Caco-2 (cell line): ENCODE results near the gene NTHL1. TPM values are rescaled to one million over a fixed set of nuclear protein-coding genes. Genes with fewer than 3 reads are reported as not detected.

Experiments
- BruUV-seq: library from RNA; stranded (reverse); fragments of 400-500 nt; replicated peaks from 2 replicates; lab custom pipeline; 2021; lab: Mats Ljungman, UMichigan
- CTCF ChIA-PET: fragments of 300-600 bp; sonication (Branson Sonifier 250); formaldehyde crosslinking; loops from one replicate; lab custom pipeline; 2022; ENCODE audit warnings: antibody characterized with exemption; lab: Charles Lee
- POLR2A ChIA-PET: fragments of 300-600 bp; sonication (Branson Sonifier 250); formaldehyde crosslinking; loops from one replicate; lab custom pipeline; 2022; ENCODE audit warnings: antibody characterized with exemption; lab: Charles Lee
- DNase-seq, 2 experiments: peaks; one replicate each; pipeline versions ENCODE4 v3.0.0 to v3.0.0-alpha.2; 2020 to 2022
- H3K27me3 ChIP-seq: replicated peaks from 2 replicates; pipeline ENCODE4 v1.6.0; 2011; ENCODE audit warnings: low read length; ENCODE audit not compliant: control insufficient read depth, insufficient read depth
- H3K36me3 ChIP-seq: 2 replicates; pipeline ENCODE4 v1.5.1; 2011; ENCODE audit warnings: low read length; ENCODE audit not compliant: control insufficient read depth, insufficient read depth
- H3K4me1 ChIP-seq: fragments of 250-450 bp; sonication (Bioruptor Pico); 2 replicates; pipeline ENCODE4 v1.5.1; 2020; ENCODE audit warnings: mild to moderate bottlenecking
- H3K4me3 ChIP-seq: 2 replicates; pipeline ENCODE4 v1.5.1; 2011; ENCODE audit warnings: low read depth, mild to moderate bottlenecking, control low read depth, low read length
- H3K9me3 ChIP-seq: fragments of 250-450 bp; sonication (Bioruptor Pico); 2 replicates; pipeline ENCODE4 v1.5.1; 2020; ENCODE audit warnings: mild to moderate bottlenecking, moderate library complexity
- H3K27ac Mint-ChIP-seq: one replicate; pipeline ENCODE4 v1.8.0; 2022; ENCODE audit warnings: mixed read lengths; ENCODE audit not compliant: unreplicated experiment
- H3K27me3 Mint-ChIP-seq: one replicate; pipeline ENCODE4 v1.8.0; 2022; ENCODE audit warnings: mixed read lengths; ENCODE audit not compliant: insufficient read depth, unreplicated experiment
- H3K36me3 Mint-ChIP-seq: one replicate; pipeline ENCODE4 v1.8.0; 2022; ENCODE audit warnings: mild to moderate bottlenecking, mixed read lengths; ENCODE audit not compliant: insufficient read depth, unreplicated experiment
- H3K4me1 Mint-ChIP-seq: one replicate; pipeline ENCODE4 v1.8.0; 2022; ENCODE audit warnings: low read depth, mixed read lengths; ENCODE audit not compliant: unreplicated experiment
- H3K4me3 Mint-ChIP-seq: one replicate; pipeline ENCODE4 v1.8.0; 2022; ENCODE audit warnings: mild to moderate bottlenecking, moderate library complexity, mixed read lengths; ENCODE audit not compliant: unreplicated experiment
- H3K9me3 Mint-ChIP-seq: one replicate; pipeline ENCODE4 v1.8.0; 2022; ENCODE audit warnings: mixed read lengths; ENCODE audit not compliant: unreplicated experiment
- intact Hi-C: fragments of 100-400 bp; cut with micrococcal nuclease; formaldehyde crosslinking; loops from one replicate; pipeline ENCODE4 v1.10.0; 2022; ENCODE audit not compliant: unreplicated experiment
- total RNA-seq: library from RNA; stranded (reverse); gene quantifications from 2 replicates; pipeline ENCODE4 v1.2.3, GENCODE V29; 2022
- TF ChIP-seq, protein P1 (sequence below), 2 experiments: fragments of 200-600 bp in 1 of 2; IDR thresholded peaks; 1 replicate in 1 of 2; 2 replicates in 1 of 2; pipeline versions ENCODE4 v1.5.1 to v1.8.0; 2011 to 2022; ENCODE audit warnings: antibody characterized with exemption in 1 of 2, control low read depth in 1 of 2, inconsistent platforms in 1 of 2, low read depth in 1 of 2, low read length in 1 of 2, mild to moderate bottlenecking in 1 of 2, moderate library complexity in 1 of 2; ENCODE audit not compliant: insufficient read depth in 1 of 2, severe bottlenecking in 1 of 2, unreplicated experiment in 1 of 2

Gene NTHL1
- total RNA-seq, 1 experiment from 2014 or later, result 38.6 TPM

DNA sequence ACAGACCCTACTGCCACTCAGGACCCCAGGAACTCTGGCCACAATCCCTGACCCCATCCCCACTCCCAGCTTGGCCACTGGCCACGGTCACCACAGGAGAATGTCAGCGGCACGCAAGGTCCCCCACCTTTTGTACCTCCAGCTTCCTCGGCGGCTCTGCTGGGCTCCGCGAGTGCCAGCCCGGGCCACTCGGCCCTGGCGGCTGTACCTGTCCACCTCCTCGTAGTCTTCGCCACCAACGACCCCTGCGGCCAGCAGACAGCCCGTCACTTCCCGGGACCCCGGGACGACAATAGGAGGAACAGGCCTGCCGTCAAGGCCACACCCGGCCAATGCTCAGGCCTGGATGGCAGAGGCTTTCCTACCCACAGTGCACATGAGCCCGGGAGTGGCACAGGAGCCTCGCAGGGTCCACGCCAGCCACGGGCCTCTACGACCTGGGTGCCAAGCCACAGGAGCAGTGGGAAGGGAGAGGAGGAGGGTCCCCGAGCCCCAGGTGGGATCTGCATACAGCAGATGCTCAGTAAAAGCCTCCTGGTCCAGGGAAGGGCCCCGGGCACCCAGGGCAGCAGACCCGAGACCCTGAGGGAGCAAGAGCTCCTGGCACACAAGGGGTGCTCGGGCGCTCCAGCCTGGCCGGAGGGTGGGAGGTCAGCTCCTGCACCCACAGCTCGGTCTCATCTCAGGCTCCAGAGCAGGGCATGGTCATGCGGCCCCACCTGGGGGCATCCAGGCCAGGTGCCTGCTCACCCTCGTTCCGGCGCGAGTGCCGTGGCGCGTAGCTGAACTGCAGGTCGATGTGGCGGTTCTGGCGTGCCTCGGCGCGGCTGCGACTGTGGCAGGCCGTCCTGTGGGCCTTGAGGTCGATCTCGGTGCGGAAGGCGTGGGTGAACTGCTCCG is 45.9 kb downstream of the NTHL1 start:
- POLR2A ChIA-PET, result interaction anchor here (0.5 kb wide), 1 partner anchor 234 kb away, joined by 9 read pairs; no protein-coding TSS in a partner anchor
- no peak for DNase-seq
- peaks cover 59% of the 10 kb centered on the region for H3K36me3 Mint-ChIP-seq
- Histone ChIP-seq H3K4me3 (no peak overlapping the region), H3K9me3 (no peaks in the 10 kb centered on the region), H3K27me3 (no peaks in the 10 kb centered on the region), H3K4me1 (no peaks in the 10 kb centered on the region), H3K36me3 (peaks cover 2% of the 10 kb centered on the region)
- no peak overlapping the region for H3K4me3 Mint-ChIP-seq
- no TSS peak for BruUV-seq
- TF ChIP-seq, protein P1, sequence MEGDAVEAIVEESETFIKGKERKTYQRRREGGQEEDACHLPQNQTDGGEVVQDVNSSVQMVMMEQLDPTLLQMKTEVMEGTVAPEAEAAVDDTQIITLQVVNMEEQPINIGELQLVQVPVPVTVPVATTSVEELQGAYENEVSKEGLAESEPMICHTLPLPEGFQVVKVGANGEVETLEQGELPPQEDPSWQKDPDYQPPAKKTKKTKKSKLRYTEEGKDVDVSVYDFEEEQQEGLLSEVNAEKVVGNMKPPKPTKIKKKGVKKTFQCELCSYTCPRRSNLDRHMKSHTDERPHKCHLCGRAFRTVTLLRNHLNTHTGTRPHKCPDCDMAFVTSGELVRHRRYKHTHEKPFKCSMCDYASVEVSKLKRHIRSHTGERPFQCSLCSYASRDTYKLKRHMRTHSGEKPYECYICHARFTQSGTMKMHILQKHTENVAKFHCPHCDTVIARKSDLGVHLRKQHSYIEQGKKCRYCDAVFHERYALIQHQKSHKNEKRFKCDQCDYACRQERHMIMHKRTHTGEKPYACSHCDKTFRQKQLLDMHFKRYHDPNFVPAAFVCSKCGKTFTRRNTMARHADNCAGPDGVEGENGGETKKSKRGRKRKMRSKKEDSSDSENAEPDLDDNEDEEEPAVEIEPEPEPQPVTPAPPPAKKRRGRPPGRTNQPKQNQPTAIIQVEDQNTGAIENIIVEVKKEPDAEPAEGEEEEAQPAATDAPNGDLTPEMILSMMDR (IDR thresholded peaks at IDR 0.05; ENCODE audit: insufficient read depth in 1 of 2, low read depth in 1 of 2, low read length in 1 of 2, severe bottlenecking in 1 of 2, unreplicated experiment in 1 of 2), result no peak
- peaks cover 5% of the 10 kb centered on the region for H3K4me1 Mint-ChIP-seq
- intact Hi-C loops, result no loop called here
- H3K27me3 Mint-ChIP-seq, result no peaks in the 10 kb centered on the region
- no peak overlapping the region for H3K27ac Mint-ChIP-seq
- H3K9me3 Mint-ChIP-seq, result no peaks in the 10 kb centered on the region
- CTCF ChIA-PET, result no interaction called here

DNA sequence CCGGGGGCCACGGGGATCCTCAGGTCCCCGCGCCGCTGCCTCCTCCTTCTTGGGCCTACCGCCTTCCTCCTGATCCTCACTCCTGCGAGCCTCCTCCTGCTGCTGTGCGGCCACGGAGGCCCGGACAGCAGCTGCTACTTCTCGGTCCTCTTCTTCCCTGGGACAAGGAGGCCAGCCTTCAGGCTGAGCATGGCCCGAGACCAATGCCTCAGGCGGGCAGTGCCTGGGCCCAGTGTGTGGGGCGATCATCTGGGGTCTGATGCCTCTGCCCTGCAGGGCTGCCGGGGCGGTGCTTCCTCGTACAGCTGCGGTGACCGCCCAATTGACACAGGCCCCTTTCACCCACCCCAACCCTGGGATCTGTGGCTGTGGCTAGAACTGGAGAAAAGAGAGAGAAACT is 46.6 kb downstream of the NTHL1 start:
- H3K27ac Mint-ChIP-seq, result no peak overlapping the region
- peaks cover 3% of the 10 kb centered on the region for H3K4me1 Mint-ChIP-seq
- Histone ChIP-seq H3K27me3 (no peaks in the 10 kb centered on the region), H3K4me1 (no peaks in the 10 kb centered on the region), H3K9me3 (no peaks in the 10 kb centered on the region), H3K36me3 (peaks cover 2% of the 10 kb centered on the region; the same call in 1 of the 2 replicates), H3K4me3 (no peak overlapping the region)
- CTCF ChIA-PET, result no interaction called here
- no TSS peak for BruUV-seq
- no peaks in the 10 kb centered on the region for H3K9me3 Mint-ChIP-seq
- POLR2A ChIA-PET, result no interaction called here
- H3K36me3 Mint-ChIP-seq, result peaks cover 56% of the 10 kb centered on the region
- H3K27me3 Mint-ChIP-seq, result no peaks in the 10 kb centered on the region
- TF ChIP-seq, protein P1 (IDR thresholded peaks at IDR 0.05; ENCODE audit: insufficient read depth in 1 of 2, low read depth in 1 of 2, low read length in 1 of 2, severe bottlenecking in 1 of 2, unreplicated experiment in 1 of 2), result no peak
- intact Hi-C loops, result no loop called here
- no peak for DNase-seq
- no peak overlapping the region for H3K4me3 Mint-ChIP-seq

DNA sequence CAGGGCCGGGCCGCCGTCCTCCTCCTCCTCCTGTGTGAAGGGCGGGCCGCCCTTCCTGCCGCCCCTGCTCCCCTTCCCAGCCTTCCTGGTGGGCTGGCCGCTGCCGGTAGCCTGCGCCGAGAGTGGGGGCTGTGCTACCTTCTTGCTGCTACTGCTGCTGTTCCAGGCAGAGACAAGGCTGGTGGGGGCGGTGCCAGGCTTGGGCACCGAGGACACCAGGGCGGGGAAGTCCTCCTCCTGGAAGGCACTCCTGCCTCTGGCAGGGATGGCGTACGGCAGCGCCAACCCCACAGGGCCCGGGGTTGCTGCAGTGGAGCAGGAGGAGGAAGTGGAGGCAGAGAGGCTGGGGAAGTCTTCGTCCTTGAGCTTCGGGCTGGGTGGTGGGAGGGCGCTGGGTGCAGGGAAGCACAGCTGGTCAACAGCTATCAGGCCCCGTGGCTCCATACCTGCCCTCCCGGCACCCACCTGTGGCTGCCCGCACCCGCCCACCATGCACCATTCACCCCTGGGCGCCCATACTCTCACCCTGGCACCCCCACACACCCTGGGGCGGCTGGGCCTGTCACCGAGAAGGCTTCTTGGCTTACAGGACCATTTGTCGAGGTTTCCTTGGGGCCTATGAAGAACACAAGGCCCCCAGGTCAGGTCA is 47.6 kb downstream of the NTHL1 start:
- peaks cover 2% of the 10 kb centered on the region; the same call in 1 of the 2 replicates for H3K36me3 ChIP-seq
- intact Hi-C loops, result no loop called here
- Mint-ChIP-seq H3K9me3 (no peaks in the 10 kb centered on the region), H3K36me3 (peaks cover 58% of the 10 kb centered on the region), H3K4me1 (no peaks in the 10 kb centered on the region), H3K4me3 (no peak overlapping the region), H3K27me3 (no peaks in the 10 kb centered on the region), H3K27ac (no peak overlapping the region)
- H3K4me1 ChIP-seq, result no peaks in the 10 kb centered on the region
- BruUV-seq, result no TSS peak
- no peak overlapping the region for H3K4me3 ChIP-seq
- TF ChIP-seq, protein P1 (IDR thresholded peaks at IDR 0.05; ENCODE audit: insufficient read depth in 1 of 2, low read depth in 1 of 2, low read length in 1 of 2, severe bottlenecking in 1 of 2, unreplicated experiment in 1 of 2), result no peak
- H3K27me3 ChIP-seq, result no peaks in the 10 kb centered on the region
- H3K9me3 ChIP-seq, result no peaks in the 10 kb centered on the region
- POLR2A ChIA-PET, result no interaction called here
- DNase-seq, result no peak
- CTCF ChIA-PET, result no interaction called here
